GM18502 (cell line): ENCODE data around the gene SP8.
"Not testable (repeated sequence)": the region's sequence is repeated elsewhere in the genome, so short reads cannot be mapped to it uniquely, and the experiment has no call there.

ENCODE experiments used
- ATAC-seq: cut with Tn5 transposase; IDR thresholded peaks from one replicate; pipeline ENCODE4 v1.9.1; 2021; ENCODE audit warnings: mild to moderate bottlenecking; ENCODE audit not compliant: unreplicated experiment, poor library complexity

Gene SP8

GRCh38 chr7:20786779-20787659 is at the start of gene SP8:
Gene SP8 (minus strand): TSS chr7:20786886. CDS start chr7:20786798, 88 bp downstream.
- no peak for ATAC-seq

GRCh38 chr7:20836424-20836823 is 49.7 kb upstream of the SP8 start:
- ATAC-seq, result peak; percentile 40

- no peak for ATAC-seq
Observed at GRCh38 chr7:20835111-20835750, 48.5 kb upstream of the SP8 start.

- no peak for ATAC-seq
Observed at GRCh38 chr7:20834656-20835055, 48.0 kb upstream of the SP8 start.

- no peak for ATAC-seq
Observed at GRCh38 chr7:20831956-20832355, 45.3 kb upstream of the SP8 start.

GRCh38 chr7:20831451-20831850 is 44.8 kb upstream of the SP8 start:
- ATAC-seq, result no peak

- ATAC-seq, result no peak
Observed at GRCh38 chr7:20828947-20829346, 42.3 kb upstream of the SP8 start.

GRCh38 chr7:20827172-20827571 is 40.5 kb upstream of the SP8 start:
- no peak for ATAC-seq

- ATAC-seq, result no peak
Observed at GRCh38 chr7:20826243-20826642, 39.6 kb upstream of the SP8 start.

GRCh38 chr7:20825555-20825954 is 38.9 kb upstream of the SP8 start:
- no peak for ATAC-seq

- ATAC-seq, result not testable (repeated sequence)
Observed at GRCh38 chr7:20821390-20821789, 34.7 kb upstream of the SP8 start.

- no peak for ATAC-seq
Observed at GRCh38 chr7:20816372-20816959, 29.8 kb upstream of the SP8 start.

- no peak for ATAC-seq
Observed at GRCh38 chr7:20804345-20804744, 17.7 kb upstream of the SP8 start.

GRCh38 chr7:20799566-20800366 is 13.1 kb upstream of the SP8 start:
- ATAC-seq, result no peak

GRCh38 chr7:20798694-20799121 is 12.0 kb upstream of the SP8 start:
- no peak for ATAC-seq

GRCh38 chr7:20798081-20798693 is 11.5 kb upstream of the SP8 start:
- ATAC-seq, result peak; percentile 85

- ATAC-seq, result peak; percentile 64
Observed at GRCh38 chr7:20797462-20798080, 10.9 kb upstream of the SP8 start.

GRCh38 chr7:20797042-20797461 is 10.4 kb upstream of the SP8 start:
- no peak for ATAC-seq

GRCh38 chr7:20796500-20796899 is 9.8 kb upstream of the SP8 start:
- ATAC-seq, result no peak

GRCh38 chr7:20795881-20796280 is 9.2 kb upstream of the SP8 start:
- no peak for ATAC-seq
